Natural killer cell (primary cell): ENCODE results near the gene PNMA1. TPM values are rescaled to one million over a fixed set of nuclear protein-coding genes. Genes with fewer than 3 reads are reported as not detected.

ENCODE experiments used
- ATAC-seq, 3 donors: fragments of 150-1000 bp in 2 of 3; fragments of 200-7000 bp in 1 of 3; cut with Tn5 transposase; 1 replicate in 1 of 3; 2 replicates in 2 of 3; pipeline ENCODE4 v1.10.0; 2021; ENCODE audit warnings: mild to moderate bottlenecking in 2 of 3, moderate library complexity in 2 of 3
- DNase-seq, 2 donors: peaks; one replicate each; pipeline versions ENCODE4 v3.0.0 to v3.0.0-alpha.2; 2013 to 2021; ENCODE audit warnings: mixed read lengths in 1 of 2
- H3K27ac ChIP-seq: one replicate; pipeline ENCODE4 v1.5.1; 2013; ENCODE audit warnings: mild to moderate bottlenecking, low read length
- H3K27me3 ChIP-seq: one replicate; pipeline ENCODE4 v1.6.1; 2013; ENCODE audit warnings: low read length; ENCODE audit not compliant: control insufficient read depth, insufficient read depth
- H3K36me3 ChIP-seq: one replicate; pipeline ENCODE4 v1.6.1; 2013; ENCODE audit warnings: low read length; ENCODE audit not compliant: control insufficient read depth, insufficient read depth
- H3K4me1 ChIP-seq: one replicate; pipeline ENCODE4 v1.6.1; 2013; ENCODE audit warnings: low read length; ENCODE audit not compliant: control insufficient read depth, insufficient read depth
- H3K4me3 ChIP-seq: one replicate; pipeline ENCODE4 v1.5.1; 2013; ENCODE audit warnings: low read length
- H3K9me3 ChIP-seq: one replicate; pipeline ENCODE4 v1.6.1; 2013; ENCODE audit warnings: low read length; ENCODE audit not compliant: control insufficient read depth, insufficient read depth
- H3K27ac Mint-ChIP-seq, 2 donors: one replicate each; pipeline ENCODE4 v1.8.0; 2022; ENCODE audit warnings: mild to moderate bottlenecking in 2 of 2, mixed read lengths in 2 of 2, moderate library complexity in 1 of 2
- H3K27me3 Mint-ChIP-seq, 2 donors: one replicate each; pipeline ENCODE4 v1.8.0; 2022; ENCODE audit warnings: low read depth in 2 of 2, mixed read lengths in 2 of 2
- H3K36me3 Mint-ChIP-seq: one replicate; pipeline ENCODE4 v1.8.0; 2022; ENCODE audit warnings: mixed read lengths
- H3K4me1 Mint-ChIP-seq, 2 donors: one replicate each; pipeline ENCODE4 v1.8.0; 2022; ENCODE audit warnings: mixed read lengths in 2 of 2
- H3K4me3 Mint-ChIP-seq: one replicate; pipeline ENCODE4 v1.8.0; 2022; ENCODE audit warnings: mild to moderate bottlenecking, moderate library complexity, mixed read lengths
- H3K9me3 Mint-ChIP-seq, 2 donors: one replicate each; pipeline ENCODE4 v1.8.0; 2022; ENCODE audit warnings: mixed read lengths in 2 of 2
- CTCF ChIP-seq: fragments of 200-600 bp; IDR thresholded peaks from one replicate; pipeline ENCODE4 v1.8.0; 2022; ENCODE audit warnings: antibody characterized with exemption
- WGBS: methylation state at CpG from one replicate; pipeline ENCODE4 v1.1.7; 2013; ENCODE audit warnings: missing lambda C conversion rate; ENCODE audit not compliant: insufficient coverage; 5-methylcytosine and 5-hydroxymethylcytosine counted together
- intact Hi-C: fragments of 100-400 bp; cut with micrococcal nuclease; formaldehyde crosslinking; loops from one replicate; pipeline ENCODE4 v1.14.2; 2022
- total RNA-seq, 4 donors: library from RNA; stranded (reverse); fragments of 120-200 nt in 1 of 4; gene quantifications; one replicate each; pipeline versions ENCODE4 v1.2.3 to v1.2.4, GENCODE V29; 2013 to 2022

PNMA1 gene
- total RNA-seq, 3 donors from 2014 or later (not counting 1 experiment from before 2014, with no cell fraction given) = 26.0 to 32.3 (median 28.9) TPM

- H3K27ac Mint-ChIP-seq = peak overlapping the region; percentile 9 to 56
- H3K4me3 Mint-ChIP-seq = no peak overlapping the region
- WGBS = 83% methylated on average over 7 of the region's 7 CpGs
- H3K27ac ChIP-seq = no peak overlapping the region
- peaks cover under 1 to 8% of the 10 kb centered on the region in 2 donors for H3K4me1 Mint-ChIP-seq
- intact Hi-C loops = no loop called here
- no peaks in the 10 kb centered on the region for H3K27me3 ChIP-seq
- H3K4me1 ChIP-seq = peaks cover 1% of the 10 kb centered on the region
- H3K9me3 Mint-ChIP-seq = no peaks in the 10 kb centered on the region
- DNase-seq (no peak), ATAC-seq (no peak)
- no peak for TF ChIP-seq CTCF
- no peaks in the 10 kb centered on the region for H3K9me3 ChIP-seq
- H3K36me3 Mint-ChIP-seq = peaks cover 10% of the 10 kb centered on the region
- H3K36me3 ChIP-seq = peaks cover 89% of the 10 kb centered on the region
- no peaks in the 10 kb centered on the region for H3K27me3 Mint-ChIP-seq
- no peak overlapping the region for H3K4me3 ChIP-seq
Observed at GRCh38 chr14:73723406-73723796, 9.2 kb upstream of the PNMA1 start.

GRCh38 chr14:73722581-73722980, 8.4 kb upstream of the PNMA1 start:
- H3K36me3 Mint-ChIP-seq = peaks cover 10% of the 10 kb centered on the region
- over 99% methylated on average over 10 of the region's 10 CpGs for WGBS
- Histone ChIP-seq H3K27ac (no peak overlapping the region), H3K4me3 (no peak overlapping the region), H3K4me1 (no peaks in the 10 kb centered on the region), H3K27me3 (no peaks in the 10 kb centered on the region), H3K36me3 (peaks cover 88% of the 10 kb centered on the region), H3K9me3 (no peaks in the 10 kb centered on the region)
- H3K4me1 Mint-ChIP-seq = peaks cover 0 to 5% of the 10 kb centered on the region in 2 donors
- no peaks in the 10 kb centered on the region for H3K9me3 Mint-ChIP-seq
- DNase-seq (no peak), ATAC-seq (no peak)
- peak overlapping the region in 1 of 2 donors; percentile 34 for H3K27ac Mint-ChIP-seq
- intact Hi-C loops = no loop called here
- no peak overlapping the region for H3K4me3 Mint-ChIP-seq
- TF ChIP-seq CTCF = no peak
- no peaks in the 10 kb centered on the region for H3K27me3 Mint-ChIP-seq

- Histone ChIP-seq H3K4me1 (no peaks in the 10 kb centered on the region), H3K4me3 (no peak overlapping the region), H3K27ac (no peak overlapping the region), H3K36me3 (peaks cover 83% of the 10 kb centered on the region), H3K9me3 (no peaks in the 10 kb centered on the region), H3K27me3 (no peaks in the 10 kb centered on the region)
- no peak for TF ChIP-seq CTCF
- intact Hi-C loops = no loop called here
- Mint-ChIP-seq H3K4me3 (no peak overlapping the region), H3K9me3 (no peaks in the 10 kb centered on the region), H3K4me1 (no peaks in the 10 kb centered on the region), H3K27me3 (no peaks in the 10 kb centered on the region), H3K36me3 (peaks cover 10% of the 10 kb centered on the region), H3K27ac (peak overlapping the region; percentile 59 to 68)
- ATAC-seq (no peak), DNase-seq (no peak)
- 95% methylated on average over 12 of the region's 12 CpGs for WGBS
Observed at GRCh38 chr14:73721101-73721821, 7.1 kb upstream of the PNMA1 start.

GRCh38 chr14:73720636-73721035, 6.5 kb upstream of the PNMA1 start:
- H3K4me1 Mint-ChIP-seq = peaks cover 0 to 3% of the 10 kb centered on the region in 2 donors

More at GRCh38 chr14:73720636-73721035, 6.5 kb upstream of the PNMA1 start:
- no peak for ATAC-seq
- no peak for DNase-seq
- H3K36me3 ChIP-seq = peaks cover 82% of the 10 kb centered on the region
- no peak overlapping the region for H3K27ac ChIP-seq
- no peak overlapping the region for H3K4me3 Mint-ChIP-seq
- no peak for TF ChIP-seq CTCF
- no peaks in the 10 kb centered on the region for H3K9me3 ChIP-seq
- H3K27me3 Mint-ChIP-seq = no peaks in the 10 kb centered on the region
- H3K27me3 ChIP-seq = no peaks in the 10 kb centered on the region
- H3K27ac Mint-ChIP-seq = no peak overlapping the region
- intact Hi-C loops = no loop called here
- H3K9me3 Mint-ChIP-seq = no peaks in the 10 kb centered on the region
- H3K4me1 ChIP-seq = no peaks in the 10 kb centered on the region
- peaks cover 10% of the 10 kb centered on the region for H3K36me3 Mint-ChIP-seq
- no peak overlapping the region for H3K4me3 ChIP-seq
